Adrenal gland (tissue), 5 donors: Measurements from ENCODE around the gene ADAM10.

Experiments
- POLR2A ChIP-seq, 2 donors: fragments of 450-650 bp; IDR thresholded peaks; one replicate each; pipeline ENCODE4 v1.6.1; 2017; ENCODE audit warnings: antibody characterized with exemption in 2 of 2, mild to moderate bottlenecking in 2 of 2, moderate library complexity in 1 of 2
- TF ChIP-seq, protein P1 (sequence below), 6 experiments: fragments of 450-650 bp in 4 of 6; fragments of 200-600 bp in 2 of 6; sonication (generic) in 1 of 6; IDR thresholded peaks; 1 replicate in 5 of 6; 2 replicates in 1 of 6; pipeline versions ENCODE4 v1.5.1 to v1.8.0; 2016 to 2021; ENCODE audit warnings: antibody characterized with exemption in 6 of 6, mild to moderate bottlenecking in 2 of 6, moderate library complexity in 1 of 6
- donor health status: DM: no; HTN: no; CAD: no.

DNA sequence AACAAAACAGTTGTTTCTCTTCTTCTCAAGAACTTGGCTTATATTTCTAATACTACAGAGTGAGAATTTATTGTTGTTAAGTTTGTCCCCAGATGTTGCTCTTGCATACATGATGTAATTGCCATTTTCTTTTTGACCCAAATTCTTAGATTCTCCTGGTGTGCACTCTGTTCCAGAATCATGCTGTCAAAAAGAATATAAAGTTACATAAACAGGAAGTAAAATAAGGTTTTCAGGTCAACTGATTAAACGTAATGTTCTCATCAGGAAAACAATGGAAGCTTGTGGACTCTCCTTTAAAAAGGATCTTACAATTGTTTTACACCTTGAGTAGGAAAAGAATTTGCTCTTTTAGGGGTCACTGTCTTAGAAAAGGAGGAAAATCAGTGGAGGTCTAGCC, 121.8 kb downstream of the ADAM10 start:
- TF ChIP-seq, protein P1, sequence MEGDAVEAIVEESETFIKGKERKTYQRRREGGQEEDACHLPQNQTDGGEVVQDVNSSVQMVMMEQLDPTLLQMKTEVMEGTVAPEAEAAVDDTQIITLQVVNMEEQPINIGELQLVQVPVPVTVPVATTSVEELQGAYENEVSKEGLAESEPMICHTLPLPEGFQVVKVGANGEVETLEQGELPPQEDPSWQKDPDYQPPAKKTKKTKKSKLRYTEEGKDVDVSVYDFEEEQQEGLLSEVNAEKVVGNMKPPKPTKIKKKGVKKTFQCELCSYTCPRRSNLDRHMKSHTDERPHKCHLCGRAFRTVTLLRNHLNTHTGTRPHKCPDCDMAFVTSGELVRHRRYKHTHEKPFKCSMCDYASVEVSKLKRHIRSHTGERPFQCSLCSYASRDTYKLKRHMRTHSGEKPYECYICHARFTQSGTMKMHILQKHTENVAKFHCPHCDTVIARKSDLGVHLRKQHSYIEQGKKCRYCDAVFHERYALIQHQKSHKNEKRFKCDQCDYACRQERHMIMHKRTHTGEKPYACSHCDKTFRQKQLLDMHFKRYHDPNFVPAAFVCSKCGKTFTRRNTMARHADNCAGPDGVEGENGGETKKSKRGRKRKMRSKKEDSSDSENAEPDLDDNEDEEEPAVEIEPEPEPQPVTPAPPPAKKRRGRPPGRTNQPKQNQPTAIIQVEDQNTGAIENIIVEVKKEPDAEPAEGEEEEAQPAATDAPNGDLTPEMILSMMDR (IDR thresholded peaks at IDR 0.05), result no peak
- TF ChIP-seq POLR2A (IDR thresholded peaks at IDR 0.05), result no peak
